ENCODE data around the gene GPR68.

DNA sequence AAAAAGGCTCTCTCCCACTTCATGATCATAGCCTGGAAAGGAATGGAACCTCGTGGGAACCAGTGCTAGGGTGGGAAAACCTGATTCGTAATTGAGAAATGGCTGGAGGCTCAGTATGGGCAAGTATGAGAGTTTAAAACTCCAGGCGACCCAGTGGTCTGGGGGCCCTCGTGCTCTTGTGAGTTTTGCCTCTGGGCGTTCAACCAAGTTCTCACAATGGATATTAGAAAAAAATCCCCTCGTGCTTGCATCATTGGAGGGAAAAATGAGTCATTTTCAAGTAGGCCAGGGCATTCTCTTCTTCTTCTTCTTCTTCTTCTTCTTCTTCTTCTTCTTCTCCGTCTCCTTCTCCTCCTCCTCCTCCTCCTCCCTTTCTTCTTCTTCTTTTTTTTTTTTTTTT, 39.0 kb downstream of the GPR68 start:
- TF ChIP-seq NR3C1 (IDR thresholded peaks at IDR 0.05) (no peak), RAD21 (conservative IDR thresholded peaks at IDR 0.05 in 1 of 2, IDR thresholded peaks at IDR 0.05 in 1 of 2) (no peak), MYC (IDR thresholded peaks at IDR 0.05; ENCODE audit: borderline replicate concordance, low read length) (no peak), POLR2AphosphoS2 (conservative IDR thresholded peaks at IDR 0.05; ENCODE audit: low read length) (no peak), MAX (IDR thresholded peaks at IDR 0.05) (no peak), HDAC2 (IDR thresholded peaks at IDR 0.05) (no peak), JUN (IDR thresholded peaks at IDR 0.05) (no peak), POLR2A (IDR thresholded peaks at IDR 0.05; ENCODE audit: low read length) (no peak), BHLHE40 (IDR thresholded peaks at IDR 0.05; ENCODE audit: low read depth, low read length) (no peak), REST (IDR thresholded peaks at IDR 0.05) (no peak)
- TF ChIP-seq, protein P1, sequence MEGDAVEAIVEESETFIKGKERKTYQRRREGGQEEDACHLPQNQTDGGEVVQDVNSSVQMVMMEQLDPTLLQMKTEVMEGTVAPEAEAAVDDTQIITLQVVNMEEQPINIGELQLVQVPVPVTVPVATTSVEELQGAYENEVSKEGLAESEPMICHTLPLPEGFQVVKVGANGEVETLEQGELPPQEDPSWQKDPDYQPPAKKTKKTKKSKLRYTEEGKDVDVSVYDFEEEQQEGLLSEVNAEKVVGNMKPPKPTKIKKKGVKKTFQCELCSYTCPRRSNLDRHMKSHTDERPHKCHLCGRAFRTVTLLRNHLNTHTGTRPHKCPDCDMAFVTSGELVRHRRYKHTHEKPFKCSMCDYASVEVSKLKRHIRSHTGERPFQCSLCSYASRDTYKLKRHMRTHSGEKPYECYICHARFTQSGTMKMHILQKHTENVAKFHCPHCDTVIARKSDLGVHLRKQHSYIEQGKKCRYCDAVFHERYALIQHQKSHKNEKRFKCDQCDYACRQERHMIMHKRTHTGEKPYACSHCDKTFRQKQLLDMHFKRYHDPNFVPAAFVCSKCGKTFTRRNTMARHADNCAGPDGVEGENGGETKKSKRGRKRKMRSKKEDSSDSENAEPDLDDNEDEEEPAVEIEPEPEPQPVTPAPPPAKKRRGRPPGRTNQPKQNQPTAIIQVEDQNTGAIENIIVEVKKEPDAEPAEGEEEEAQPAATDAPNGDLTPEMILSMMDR (IDR thresholded peaks at IDR 0.05), result no peak
- TF ChIP-seq, protein P2, sequence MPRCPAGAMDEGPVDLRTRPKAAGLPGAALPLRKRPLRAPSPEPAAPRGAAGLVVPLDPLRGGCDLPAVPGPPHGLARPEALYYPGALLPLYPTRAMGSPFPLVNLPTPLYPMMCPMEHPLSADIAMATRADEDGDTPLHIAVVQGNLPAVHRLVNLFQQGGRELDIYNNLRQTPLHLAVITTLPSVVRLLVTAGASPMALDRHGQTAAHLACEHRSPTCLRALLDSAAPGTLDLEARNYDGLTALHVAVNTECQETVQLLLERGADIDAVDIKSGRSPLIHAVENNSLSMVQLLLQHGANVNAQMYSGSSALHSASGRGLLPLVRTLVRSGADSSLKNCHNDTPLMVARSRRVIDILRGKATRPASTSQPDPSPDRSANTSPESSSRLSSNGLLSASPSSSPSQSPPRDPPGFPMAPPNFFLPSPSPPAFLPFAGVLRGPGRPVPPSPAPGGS (IDR thresholded peaks at IDR 0.05), result no peak
